ENCODE results near the gene SLC4A4. TPM values are rescaled to one million over a fixed set of nuclear protein-coding genes. Genes with fewer than 3 reads are reported as not detected.
"Not testable (repeated sequence)": the region's sequence is repeated elsewhere in the genome, so short reads cannot be mapped to it uniquely, and the experiment has no call there.

SLC4A4 gene
- total and polyA plus RNA-seq, 2 experiments from 2014 or later, result 9.6 to 14.2 TPM

GRCh38 chr4:71404049-71404448, 65.2 kb downstream of the SLC4A4 start:
- TF ChIP-seq EZH2phosphoT487 (IDR thresholded peaks at IDR 0.05; ENCODE audit: low read depth, severe bottlenecking, unreplicated experiment), result no peak
- no peak for TF ChIP-seq CTCF (IDR thresholded peaks at IDR 0.05; ENCODE audit: poor library complexity)
- TF ChIP-seq EZH2 (IDR thresholded peaks at IDR 0.05; ENCODE audit: borderline replicate concordance), result no peak
- Histone ChIP-seq H2AFZ (no peak overlapping the region), H3K9me3 (ENCODE audit: low read depth) (no peaks in the 10 kb centered on the region), H3K4me2 (no peak overlapping the region), H3K4me3 (no peak overlapping the region), H3K27me3 (no peaks in the 10 kb centered on the region), H4K20me1 (ENCODE audit: insufficient read depth, poor library complexity, severe bottlenecking) (no peaks in the 10 kb centered on the region), H3K36me3 (replicated peaks; ENCODE audit: insufficient read depth, low read depth) (no peaks in the 10 kb centered on the region), H3K27ac (no peak overlapping the region), H3K9me2 (replicated peaks; ENCODE audit: insufficient read depth) (no peaks in the 10 kb centered on the region), H3K79me2 (no peaks in the 10 kb centered on the region), H3K4me1 (ENCODE audit: insufficient read depth) (no peaks in the 10 kb centered on the region)
- no peak for DNase-seq (ENCODE audit: low spot score)
- 97% methylated on average over 1 of the region's 1 CpG for WGBS (ENCODE audit: low lambda C conversion rate, missing lambda C conversion rate)

- Histone ChIP-seq H2AFZ (no peak overlapping the region), H4K20me1 (ENCODE audit: insufficient read depth, poor library complexity, severe bottlenecking) (no peaks in the 10 kb centered on the region), H3K79me2 (no peaks in the 10 kb centered on the region), H3K36me3 (replicated peaks; ENCODE audit: insufficient read depth, low read depth) (no peaks in the 10 kb centered on the region), H3K9me2 (replicated peaks; ENCODE audit: insufficient read depth) (no peaks in the 10 kb centered on the region), H3K9me3 (ENCODE audit: low read depth) (no peaks in the 10 kb centered on the region), H3K4me2 (no peak overlapping the region), H3K4me3 (no peak overlapping the region), H3K27me3 (no peaks in the 10 kb centered on the region), H3K27ac (no peak overlapping the region), H3K4me1 (ENCODE audit: insufficient read depth) (no peaks in the 10 kb centered on the region)
- DNase-seq (ENCODE audit: low spot score), result no peak
- WGBS (ENCODE audit: low lambda C conversion rate, missing lambda C conversion rate), result 80% methylated on average over 2 of the region's 2 CpGs
- TF ChIP-seq EZH2phosphoT487 (IDR thresholded peaks at IDR 0.05; ENCODE audit: low read depth, severe bottlenecking, unreplicated experiment) (no peak), EZH2 (IDR thresholded peaks at IDR 0.05; ENCODE audit: borderline replicate concordance) (no peak), CTCF (IDR thresholded peaks at IDR 0.05; ENCODE audit: poor library complexity) (no peak)
These were observed 67.0 kb downstream of the SLC4A4 start for GRCh38 chr4:71405791-71406190.

- H3K4me2 ChIP-seq, result no peak overlapping the region
- TF ChIP-seq EZH2 (IDR thresholded peaks at IDR 0.05; ENCODE audit: borderline replicate concordance) (no peak), CTCF (IDR thresholded peaks at IDR 0.05; ENCODE audit: poor library complexity) (no peak), EZH2phosphoT487 (IDR thresholded peaks at IDR 0.05; ENCODE audit: low read depth, severe bottlenecking, unreplicated experiment) (no peak)
- DNase-seq (ENCODE audit: low spot score), result no peak
These were observed 67.7 kb downstream of the SLC4A4 start for GRCh38 chr4:71406459-71406963.

GRCh38 chr4:71408961-71409360, 70.1 kb downstream of the SLC4A4 start:
- not testable (repeated sequence) for H3K36me3 ChIP-seq (replicated peaks; ENCODE audit: insufficient read depth, low read depth); H3K9me3 ChIP-seq (ENCODE audit: low read depth); H3K4me2 ChIP-seq; DNase-seq (ENCODE audit: low spot score); H2AFZ ChIP-seq; H4K20me1 ChIP-seq (ENCODE audit: insufficient read depth, poor library complexity, severe bottlenecking); H3K27ac ChIP-seq; H3K79me2 ChIP-seq; H3K9me2 ChIP-seq (replicated peaks; ENCODE audit: insufficient read depth); H3K4me3 ChIP-seq; H3K27me3 ChIP-seq; H3K4me1 ChIP-seq (ENCODE audit: insufficient read depth)

More at GRCh38 chr4:71406459-71406963, 67.7 kb downstream of the SLC4A4 start:
- H3K27me3 ChIP-seq, result no peaks in the 10 kb centered on the region
- H4K20me1 ChIP-seq (ENCODE audit: insufficient read depth, poor library complexity, severe bottlenecking), result no peaks in the 10 kb centered on the region
- no peaks in the 10 kb centered on the region for H3K9me3 ChIP-seq (ENCODE audit: low read depth)
- H3K4me3 ChIP-seq, result no peak overlapping the region
- H2AFZ ChIP-seq, result no peak overlapping the region
- H3K4me1 ChIP-seq (ENCODE audit: insufficient read depth), result peaks cover 3% of the 10 kb centered on the region
- no peaks in the 10 kb centered on the region for H3K79me2 ChIP-seq
- no peaks in the 10 kb centered on the region for H3K36me3 ChIP-seq (replicated peaks; ENCODE audit: insufficient read depth, low read depth)
- H3K27ac ChIP-seq, result no peak overlapping the region
- WGBS (ENCODE audit: low lambda C conversion rate, missing lambda C conversion rate), result 100% methylated on average over 1 of the region's 1 CpG
- no peaks in the 10 kb centered on the region for H3K9me2 ChIP-seq (replicated peaks; ENCODE audit: insufficient read depth)
